NCI-H187 treated with DMSO at 0.1 percent for 48 hours (cell line): Measurements from ENCODE around the gene DOC2A.
"Not testable (repeated sequence)": the region's sequence is repeated elsewhere in the genome, so short reads cannot be mapped to it uniquely, and the experiment has no call there.

Experiments used
- DNase-seq: peaks from one replicate; lab custom pipeline; 2025; lab: John Stamatoyannopoulos, UW

DOC2A gene

DNA sequence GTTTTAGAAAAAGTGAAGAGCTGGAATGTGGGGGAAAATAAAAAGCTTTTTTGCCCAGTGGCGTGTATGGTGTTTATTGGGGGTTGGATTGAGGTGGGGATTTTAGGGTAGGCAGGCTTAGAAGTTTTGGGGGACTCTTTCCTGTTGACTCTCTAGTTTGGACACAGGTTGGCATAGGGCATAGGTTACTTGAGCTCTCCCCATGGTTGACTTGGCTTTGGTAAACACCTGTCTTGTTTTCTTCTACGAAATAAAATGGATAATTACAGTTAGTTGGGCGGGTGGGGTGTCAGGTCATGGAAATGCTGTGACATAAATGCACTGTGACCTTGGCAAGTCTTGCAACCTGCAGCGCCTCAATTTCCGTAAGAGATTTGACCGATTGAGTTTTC, 37.8 kb downstream of the DOC2A start:
- no peak for DNase-seq

DNA sequence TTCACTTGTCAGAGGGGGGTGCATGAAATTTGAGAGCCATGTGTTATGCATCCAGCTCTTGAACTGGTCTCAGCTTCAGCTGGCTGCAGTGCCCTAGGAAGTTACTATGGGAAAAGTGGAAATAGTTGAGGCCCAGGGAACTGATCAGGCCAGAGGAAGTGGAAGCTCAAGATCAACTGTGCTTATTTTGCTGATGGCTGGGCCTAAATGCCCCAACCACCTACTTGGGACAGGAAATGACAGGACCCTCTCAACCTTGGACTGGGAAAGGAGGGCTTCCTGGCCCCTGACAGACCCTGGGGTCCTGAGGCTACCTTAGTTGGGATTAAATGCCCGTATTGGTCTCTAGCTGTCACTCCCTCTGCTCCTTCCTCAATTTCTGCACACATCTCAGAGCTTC, 38.3 kb downstream of the DOC2A start:
- no peak for DNase-seq

DNA sequence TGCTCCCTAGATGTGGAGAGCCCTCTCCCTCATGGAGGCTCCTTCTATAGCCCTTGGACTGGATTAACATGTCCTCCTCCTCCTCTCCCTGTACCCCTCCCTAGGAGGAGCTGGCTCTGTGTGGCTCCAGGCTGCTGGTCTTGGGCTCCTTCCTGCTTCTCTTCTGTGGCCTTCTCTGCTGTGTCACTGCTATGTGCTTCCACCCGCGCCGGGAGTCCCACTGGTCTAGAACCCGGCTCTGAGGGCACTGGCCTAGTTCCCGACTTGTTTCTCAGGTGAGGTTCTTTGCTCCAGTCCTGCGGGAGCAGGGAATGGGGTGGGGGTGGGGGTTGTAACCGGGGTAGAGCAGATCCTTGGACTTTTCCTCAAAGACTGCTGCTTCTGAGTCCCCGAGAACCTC, 39.5 kb downstream of the DOC2A start:
- no peak for DNase-seq

DNA sequence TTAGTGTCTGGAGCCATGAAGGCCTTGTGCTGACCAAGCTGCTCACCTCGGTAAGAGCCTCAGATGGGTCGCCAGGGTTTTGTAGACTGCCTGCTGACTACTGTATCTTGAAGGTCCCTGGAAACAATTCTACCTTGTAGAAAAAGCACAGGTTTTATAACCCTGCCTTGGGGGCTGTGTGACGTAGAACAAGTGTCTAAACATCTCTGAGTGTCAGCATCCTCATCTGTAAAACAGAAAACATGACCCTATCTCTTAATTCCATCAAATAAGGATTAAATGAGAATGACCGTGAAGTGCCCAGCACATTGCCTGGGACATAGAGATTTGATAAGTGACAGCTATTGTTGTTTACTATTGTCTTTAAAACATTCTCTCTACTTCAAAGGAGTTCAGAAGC, 42.6 kb downstream of the DOC2A start:
- no peak for DNase-seq

DNA sequence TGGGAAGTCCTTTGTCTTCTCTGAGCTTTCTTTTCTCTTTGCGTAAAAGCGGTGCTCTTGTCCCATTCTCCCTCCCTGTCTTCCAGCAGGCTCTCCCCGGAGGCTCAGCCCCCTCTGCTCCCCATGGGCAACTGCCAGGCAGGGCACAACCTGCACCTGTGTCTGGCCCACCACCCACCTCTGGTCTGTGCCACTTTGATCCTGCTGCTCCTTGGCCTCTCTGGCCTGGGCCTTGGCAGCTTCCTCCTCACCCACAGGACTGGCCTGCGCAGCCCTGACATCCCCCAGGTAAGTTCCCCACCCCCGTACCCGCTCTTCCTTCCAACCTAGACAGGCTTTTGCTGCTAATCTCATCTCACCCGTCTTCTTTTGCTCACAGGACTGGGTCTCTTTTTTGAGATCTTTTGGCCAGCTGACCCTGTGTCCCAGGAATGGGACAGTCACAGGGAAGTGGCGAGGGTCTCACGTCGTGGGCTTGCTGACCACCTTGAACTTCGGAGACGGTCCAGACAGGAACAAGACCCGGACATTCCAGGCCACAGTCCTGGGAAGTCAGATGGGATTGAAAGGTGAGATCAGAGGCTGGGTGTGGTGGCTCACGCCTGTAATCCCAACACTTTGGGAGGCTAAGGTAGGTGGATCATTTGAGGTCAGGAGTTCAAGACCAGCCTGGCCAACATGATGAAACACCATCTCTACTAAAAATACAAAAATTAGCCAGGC, 47.6 kb downstream of the DOC2A start:
- no peak for DNase-seq

DNA sequence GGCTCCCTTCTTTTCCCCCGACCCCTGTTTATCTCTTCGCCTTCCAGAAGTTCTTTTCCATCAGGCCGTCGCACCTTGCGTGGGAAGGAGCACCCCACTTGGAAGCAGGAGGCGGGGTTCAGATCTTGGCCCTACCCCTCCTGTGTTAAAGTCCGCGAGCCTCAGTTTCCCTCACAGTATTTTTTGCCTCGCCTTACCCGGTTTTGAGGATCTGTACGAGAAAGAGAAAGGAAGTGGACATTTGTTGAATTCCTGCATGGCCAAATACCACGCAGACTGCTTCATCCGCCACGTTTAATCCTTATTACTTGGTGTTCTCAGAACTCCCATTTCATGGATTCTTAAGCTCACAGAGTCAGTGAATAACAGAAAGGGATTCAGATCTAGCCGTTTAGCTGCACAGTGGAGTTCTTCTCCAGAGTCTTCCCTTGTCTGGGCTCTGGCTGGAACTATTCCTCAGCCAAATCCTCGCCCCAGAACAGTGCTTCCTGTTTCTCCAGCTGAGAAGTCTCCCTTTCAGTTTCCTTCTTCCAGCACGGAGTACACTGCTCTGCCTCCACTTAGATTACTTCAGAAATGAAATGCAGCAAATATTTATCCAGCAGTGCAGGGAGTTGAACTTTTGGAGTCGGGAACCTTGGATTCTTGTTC, 48.4 kb downstream of the DOC2A start:
- no peak for DNase-seq

DNA sequence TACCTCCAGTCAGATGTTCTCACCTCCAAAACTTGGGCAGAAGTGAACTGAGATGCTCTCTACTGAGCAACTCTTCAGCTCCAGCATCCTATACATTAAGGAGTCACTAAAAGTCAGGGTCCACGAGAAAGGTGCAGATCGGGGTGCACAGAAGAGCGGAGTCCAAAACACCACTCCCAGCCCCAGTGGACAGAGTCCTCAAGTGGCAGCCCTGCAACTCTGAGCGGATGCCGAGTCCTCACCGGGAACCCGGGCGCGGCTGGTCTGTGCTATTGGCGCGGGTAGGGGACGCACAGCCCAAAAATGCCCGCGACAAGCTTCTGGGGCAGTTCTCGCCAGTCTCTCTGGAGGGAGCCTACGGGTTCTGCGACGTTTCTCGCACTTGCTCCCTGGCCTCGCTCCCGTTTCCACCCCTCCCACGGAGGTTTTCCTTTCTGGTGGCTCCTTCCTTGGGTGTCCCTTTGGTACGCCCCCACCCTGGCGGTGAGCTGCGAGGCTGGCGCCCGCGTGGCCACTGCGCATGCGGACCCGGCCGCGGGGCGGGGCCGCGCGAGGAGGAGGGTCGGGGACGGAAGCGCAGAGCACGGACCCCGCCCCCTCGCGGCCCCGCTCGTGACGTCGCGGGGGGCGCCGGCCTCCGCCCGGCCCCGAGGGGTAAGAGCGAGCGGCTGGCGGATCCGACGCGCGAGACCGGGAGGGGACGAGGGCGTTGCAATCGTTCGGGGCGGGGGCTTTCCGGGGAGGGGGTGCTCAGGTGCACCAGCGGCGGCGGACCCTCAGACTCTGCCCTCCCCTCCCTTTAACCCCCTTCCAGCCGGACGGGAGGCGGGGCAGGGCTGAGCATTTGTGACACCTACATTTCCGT, 49.1 kb downstream of the DOC2A start, which contains the start of gene TMEM219:
Gene TMEM219, plus strand, starts transcription at position 601 of the 865 bp plus-strand sequence. CDS start 1,065 bp downstream, outside the sequence.
- DNase-seq, result no peak

DNA sequence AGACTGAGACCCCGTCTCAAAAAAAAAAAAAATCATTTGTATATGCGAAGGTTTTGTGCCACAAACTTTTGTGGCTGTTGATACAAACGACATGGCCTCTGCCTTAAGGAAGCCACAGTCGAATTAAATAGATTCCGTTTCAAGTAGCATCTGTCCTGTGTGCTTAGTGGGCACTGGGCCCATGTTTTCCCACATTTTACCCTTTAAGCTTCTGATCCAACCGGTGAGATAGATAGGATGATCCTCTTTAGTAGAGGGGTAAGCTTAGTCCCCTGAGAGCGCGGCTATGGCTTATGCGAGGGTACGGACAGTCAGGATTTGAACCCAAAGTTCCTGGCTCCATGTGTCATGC, 49.7 kb downstream of the DOC2A start:
- DNase-seq, result no peak

DNA sequence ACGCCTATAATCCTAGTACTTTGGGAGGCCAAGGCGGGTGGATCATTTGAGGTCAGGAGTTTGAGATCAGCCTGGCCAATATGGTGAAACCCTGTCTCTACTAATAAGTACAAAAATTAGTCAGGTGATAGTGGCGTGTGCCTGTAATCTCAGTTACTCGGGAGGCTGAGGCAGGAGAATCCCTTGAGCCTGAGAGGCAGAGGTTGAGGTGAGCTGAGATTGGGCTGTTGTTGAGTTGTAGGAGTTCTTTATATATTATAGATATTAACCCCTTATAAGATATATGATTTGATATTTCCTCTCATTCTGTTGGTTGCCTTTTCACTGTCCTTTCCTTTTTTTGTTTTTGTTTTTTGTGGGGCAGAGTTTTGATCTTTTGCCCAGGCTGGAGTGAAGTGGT, 51.0 kb downstream of the DOC2A start:
- DNase-seq, result not testable (repeated sequence)

DNA sequence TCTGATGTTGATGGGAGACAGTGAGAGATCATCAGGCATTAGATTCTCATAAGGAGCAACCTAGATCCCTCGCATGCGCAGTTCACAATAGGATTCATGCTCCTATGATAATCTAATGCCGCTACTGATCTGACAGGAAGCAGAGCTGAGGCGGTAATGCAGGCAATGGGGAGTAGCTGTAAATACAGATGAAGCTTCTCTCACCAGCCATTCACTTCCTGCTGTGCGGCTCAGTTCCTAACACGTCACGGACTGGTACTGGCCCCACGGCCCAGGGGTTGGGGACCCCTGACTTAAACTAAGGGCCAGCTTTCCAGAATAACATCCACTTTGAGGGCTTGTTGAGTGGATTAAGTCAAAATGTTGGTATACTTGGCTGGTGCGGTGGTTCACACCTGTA, 51.5 kb downstream of the DOC2A start:
- DNase-seq, result no peak

DNA sequence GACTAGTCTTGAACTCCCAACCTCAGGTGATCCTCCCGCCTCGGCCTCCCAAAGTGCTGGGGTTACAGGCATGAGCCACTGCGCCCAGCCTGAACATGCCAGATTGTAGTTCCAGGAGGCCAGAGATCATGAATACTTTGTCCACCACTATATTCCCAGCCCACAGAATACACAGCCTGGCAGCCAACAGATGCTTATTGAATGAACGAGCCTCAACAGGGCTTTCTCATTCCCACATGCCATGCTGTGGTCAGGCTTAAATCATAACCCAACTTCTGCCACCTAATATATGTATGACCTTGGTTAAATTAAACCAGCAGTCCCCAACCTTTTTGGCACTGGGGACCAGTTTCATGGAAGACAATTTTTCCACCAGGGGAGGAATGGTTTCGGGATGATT, 52.1 kb downstream of the DOC2A start:
- no peak for DNase-seq
